Central memory CD4-positive, alpha-beta T cell (primary cell): Measurements from ENCODE around the gene ADCY1.
A peak's percentile ranks its signal among the peaks of the same experiment; 100 is the strongest.
"Not testable (repeated sequence)": the region's sequence is repeated elsewhere in the genome, so short reads cannot be mapped to it uniquely, and the experiment has no call there.

Experiments
- DNase-seq: peaks from one replicate; pipeline ENCODE4 v3.0.0; 2022

ADCY1 gene

GRCh38 chr7:45768516-45769394 is 194.6 kb downstream of the ADCY1 start:
- peak; percentile 96 for DNase-seq

DNA sequence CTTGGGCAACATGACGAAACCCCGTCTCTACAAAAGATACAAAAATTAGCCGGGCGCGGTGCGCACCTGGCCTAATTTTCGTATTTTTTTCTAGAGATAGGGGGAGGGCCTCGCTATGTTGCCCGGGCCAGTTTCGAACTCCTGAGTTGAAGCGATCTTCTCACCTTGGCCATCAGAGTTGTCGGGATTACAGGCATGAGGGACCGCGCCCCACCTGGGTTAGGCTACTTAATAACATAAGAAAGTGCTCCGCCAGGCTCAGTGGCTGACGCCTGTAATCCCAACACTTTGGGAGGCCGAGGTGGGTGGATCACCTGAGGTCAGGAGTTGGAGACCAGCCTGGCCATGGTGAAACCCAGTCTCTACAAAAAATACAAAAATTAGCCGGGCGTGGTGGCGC is 195.5 kb downstream of the ADCY1 start:
- not testable (repeated sequence) for DNase-seq
